ENCODE results near the gene HYLS1.
A peak's percentile ranks its signal among the peaks of the same experiment; 100 is the strongest.

Gene HYLS1

GRCh38 chr11:125932301-125932700 is 44.8 kb downstream of the HYLS1 start:
- no peak for DNase-seq (ENCODE audit: low read depth in 2 of 2)

GRCh38 chr11:125933030-125933813 is 45.8 kb downstream of the HYLS1 start:
- DNase-seq (ENCODE audit: low read depth in 2 of 2): no peak

GRCh38 chr11:125934473-125934872 is 47.0 kb downstream of the HYLS1 start:
- DNase-seq (ENCODE audit: low read depth in 2 of 2): no peak

GRCh38 chr11:125935056-125935455 is 47.6 kb downstream of the HYLS1 start:
- DNase-seq (ENCODE audit: low read depth in 2 of 2): no peak

- DNase-seq (ENCODE audit: low read depth in 2 of 2): no peak
Measured at GRCh38 chr11:125935618-125936199, 48.2 kb downstream of the HYLS1 start.

GRCh38 chr11:125938418-125938817 is 51.0 kb downstream of the HYLS1 start:
- no peak for DNase-seq (ENCODE audit: low read depth in 2 of 2)

GRCh38 chr11:125939081-125939521 is 51.6 kb downstream of the HYLS1 start:
- no peak for DNase-seq (ENCODE audit: low read depth in 2 of 2)

GRCh38 chr11:125940145-125940544 is 52.7 kb downstream of the HYLS1 start:
- DNase-seq (ENCODE audit: low read depth in 2 of 2): no peak

GRCh38 chr11:125941267-125941618 is 53.8 kb downstream of the HYLS1 start:
- DNase-seq (ENCODE audit: low read depth in 2 of 2): no peak

DNA sequence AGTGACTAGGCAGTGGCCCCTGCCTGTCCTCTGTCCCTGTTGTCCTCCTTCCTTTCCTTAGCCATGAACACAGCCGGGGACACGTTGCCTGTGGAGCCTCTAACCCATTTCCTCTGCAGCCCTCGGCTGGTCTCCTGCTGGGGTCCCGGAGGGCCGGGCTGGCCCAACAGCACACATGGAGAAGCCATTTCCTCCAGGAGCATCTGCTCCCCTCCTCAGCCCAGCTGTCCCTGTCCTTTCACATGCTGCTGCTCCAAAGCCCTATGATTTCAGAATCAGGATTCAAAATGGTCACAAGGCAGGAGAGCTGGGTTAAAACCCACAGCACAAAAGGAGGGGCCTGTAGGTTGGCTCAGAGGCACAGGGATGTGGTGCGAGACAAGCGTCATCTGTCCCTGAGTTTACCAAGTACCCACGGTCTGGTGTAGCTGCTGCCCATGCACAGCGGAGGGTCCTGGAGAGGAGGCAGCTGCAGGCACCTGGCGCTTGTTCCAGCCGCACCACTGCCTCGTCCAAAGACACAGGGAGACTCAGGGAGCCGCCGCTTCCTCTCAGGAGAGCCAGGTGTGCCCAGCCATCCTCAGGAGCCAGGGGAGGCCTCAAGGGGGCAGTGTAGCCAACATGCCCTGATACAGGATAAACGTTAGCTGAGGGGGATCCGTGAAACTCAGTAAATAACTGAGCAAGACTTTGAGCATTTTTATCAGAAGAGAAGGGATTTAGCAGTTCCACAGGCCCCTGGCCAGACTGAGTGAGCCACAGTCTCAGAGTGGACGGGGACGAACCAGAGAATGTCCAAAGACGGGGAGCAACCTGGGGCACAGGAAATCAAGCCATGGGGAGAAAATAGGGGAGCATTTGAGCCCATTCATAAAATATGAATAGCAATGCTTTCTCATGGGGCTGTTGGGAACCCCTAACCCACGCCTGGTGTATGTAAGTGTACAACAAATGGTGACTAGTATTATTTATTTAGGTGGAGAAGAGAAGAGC is 54.4 kb downstream of the HYLS1 start:
- peak; percentile 8 to 12 for DNase-seq (ENCODE audit: low read depth in 2 of 2)

DNA sequence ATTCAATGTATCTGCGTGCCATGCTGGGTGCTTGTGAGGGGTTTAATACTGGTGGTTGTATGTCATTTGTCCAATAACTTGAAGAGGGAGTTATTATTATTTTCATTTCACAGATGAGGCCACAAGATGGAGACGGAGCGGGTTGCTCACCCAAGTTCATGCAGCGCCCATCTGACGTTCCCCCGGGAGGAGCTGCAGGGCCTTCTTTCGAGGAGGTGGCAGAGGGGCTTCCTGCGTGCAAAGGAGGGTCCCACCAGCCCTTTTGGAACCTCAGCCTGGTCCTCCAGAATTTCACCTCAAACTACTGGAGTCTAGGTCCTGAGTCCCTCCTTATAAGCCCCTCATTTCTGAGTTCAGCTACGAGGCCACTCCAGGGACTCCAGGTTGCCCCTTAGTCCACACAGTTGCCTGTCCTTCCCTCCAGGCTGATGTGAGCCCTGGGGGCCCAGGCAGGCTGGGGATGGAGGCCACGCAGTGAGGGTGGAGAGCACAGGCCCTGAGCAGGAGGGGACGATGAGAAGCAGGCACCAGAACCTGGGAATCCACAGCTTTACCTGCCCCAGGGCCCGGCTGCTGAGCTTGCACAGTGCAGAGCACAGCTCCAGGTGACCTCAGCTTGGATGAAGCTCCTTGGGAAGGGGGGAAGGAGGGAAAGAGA is 55.4 kb downstream of the HYLS1 start:
- no peak for DNase-seq (ENCODE audit: low read depth in 2 of 2)

DNA sequence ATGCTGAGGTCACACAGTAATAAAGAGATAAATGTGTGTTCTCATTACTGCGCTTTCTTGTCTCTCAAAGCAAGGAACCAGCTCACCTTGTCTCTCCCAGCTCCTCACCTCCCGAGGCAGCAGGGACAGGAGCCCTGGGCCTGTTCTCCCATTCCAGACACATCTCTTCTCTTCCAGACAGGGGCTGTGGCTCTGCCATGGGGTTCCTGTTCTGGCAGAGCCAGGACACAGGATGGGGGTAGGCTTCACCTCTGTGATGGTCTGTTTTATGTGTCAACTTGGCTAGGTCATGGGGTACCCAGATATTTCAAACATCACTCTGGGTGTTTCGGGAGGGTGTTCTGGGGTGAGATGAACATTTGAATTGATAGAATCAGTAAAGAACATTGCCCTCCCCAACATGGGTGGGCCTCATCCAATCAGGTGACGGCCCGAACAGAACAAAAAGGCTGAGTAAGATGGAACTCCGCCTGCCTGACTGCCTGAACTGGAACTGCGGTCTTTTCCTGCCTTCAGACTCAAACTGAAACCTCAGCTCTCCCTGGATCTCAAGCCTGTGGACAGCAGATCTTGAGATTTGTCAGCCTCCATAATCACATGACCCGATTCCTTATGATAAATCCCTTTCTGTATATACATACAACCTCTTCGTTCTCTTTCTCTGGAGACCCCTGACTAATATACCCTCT is 56.3 kb downstream of the HYLS1 start:
- DNase-seq (ENCODE audit: low read depth in 2 of 2): no peak

DNA sequence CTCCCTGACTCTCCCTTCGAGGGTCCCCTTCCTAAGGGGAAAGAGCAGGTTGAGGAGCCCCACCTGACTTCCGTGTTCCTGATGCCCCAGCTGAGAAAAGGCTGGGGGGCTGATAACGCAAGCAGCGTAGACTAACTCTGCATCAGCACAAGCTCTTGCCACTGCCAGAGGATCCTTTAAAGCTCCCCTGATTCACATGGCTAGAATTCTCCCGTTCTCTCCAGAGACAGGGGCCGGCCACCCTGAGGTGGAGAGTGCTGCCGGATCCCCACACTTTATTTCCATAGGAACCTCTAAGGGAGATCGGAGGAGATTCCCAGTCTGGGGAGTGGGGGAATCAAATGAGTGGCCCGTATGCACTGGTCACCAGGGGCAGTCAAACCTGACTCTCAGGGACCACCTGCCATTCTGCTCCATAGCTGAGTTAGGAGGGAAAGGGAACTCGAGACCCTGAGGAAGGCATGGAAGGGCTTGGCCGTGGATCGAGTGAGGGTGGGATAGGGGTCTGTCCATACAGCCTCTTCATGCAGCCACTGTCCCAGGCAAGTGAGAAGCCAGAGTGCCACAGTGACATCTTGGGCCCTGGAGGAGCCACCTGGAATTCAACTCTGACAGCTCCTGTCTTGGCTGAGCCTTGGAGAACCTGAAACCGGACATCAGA is 57.0 kb downstream of the HYLS1 start:
- no peak for DNase-seq (ENCODE audit: low read depth in 2 of 2)

- no peak for DNase-seq (ENCODE audit: low read depth in 2 of 2)
Measured at GRCh38 chr11:125945011-125945796, 57.7 kb downstream of the HYLS1 start.

DNA sequence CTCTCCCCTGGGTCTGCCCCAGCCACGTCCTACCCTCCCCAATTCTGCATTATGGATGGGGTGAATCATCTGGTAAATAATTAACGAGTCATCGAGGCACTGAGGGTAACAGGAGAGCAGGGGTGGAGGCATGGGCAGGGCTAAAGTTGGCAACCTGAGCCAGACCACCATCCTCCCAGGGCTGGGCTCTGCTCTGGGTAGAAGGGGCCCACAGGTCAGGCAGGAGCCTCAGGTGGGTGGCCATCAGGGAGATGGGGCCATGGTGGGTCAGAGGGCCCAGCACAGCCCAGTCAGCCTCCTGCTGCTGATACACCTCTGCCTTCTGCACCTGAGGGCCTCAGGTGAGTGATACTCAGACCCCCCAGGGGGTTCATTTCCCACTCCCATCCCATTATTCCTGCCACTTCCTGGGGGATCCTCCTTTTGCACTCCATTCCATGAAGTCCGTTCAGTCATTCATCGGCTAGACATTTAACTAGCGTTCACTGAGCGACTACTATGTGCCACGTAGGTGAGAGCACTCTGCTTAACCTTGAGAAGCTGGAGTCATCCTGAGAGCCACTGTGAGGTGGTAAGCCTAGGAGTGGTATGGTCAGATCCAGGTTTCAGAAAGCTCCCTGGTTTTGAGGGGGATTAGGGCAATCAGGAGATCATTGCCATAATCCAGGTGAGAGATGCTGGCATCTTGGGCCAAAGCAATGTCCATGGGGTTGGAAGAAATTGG is 58.5 kb downstream of the HYLS1 start, which contains the start of gene VSIG10L2:
TSS of gene VSIG10L2 (plus strand) at position 248 of the 724 bp plus-strand sequence. CDS start at position 260, 12 bp downstream.
- DNase-seq (ENCODE audit: low read depth in 2 of 2): no peak

DNA sequence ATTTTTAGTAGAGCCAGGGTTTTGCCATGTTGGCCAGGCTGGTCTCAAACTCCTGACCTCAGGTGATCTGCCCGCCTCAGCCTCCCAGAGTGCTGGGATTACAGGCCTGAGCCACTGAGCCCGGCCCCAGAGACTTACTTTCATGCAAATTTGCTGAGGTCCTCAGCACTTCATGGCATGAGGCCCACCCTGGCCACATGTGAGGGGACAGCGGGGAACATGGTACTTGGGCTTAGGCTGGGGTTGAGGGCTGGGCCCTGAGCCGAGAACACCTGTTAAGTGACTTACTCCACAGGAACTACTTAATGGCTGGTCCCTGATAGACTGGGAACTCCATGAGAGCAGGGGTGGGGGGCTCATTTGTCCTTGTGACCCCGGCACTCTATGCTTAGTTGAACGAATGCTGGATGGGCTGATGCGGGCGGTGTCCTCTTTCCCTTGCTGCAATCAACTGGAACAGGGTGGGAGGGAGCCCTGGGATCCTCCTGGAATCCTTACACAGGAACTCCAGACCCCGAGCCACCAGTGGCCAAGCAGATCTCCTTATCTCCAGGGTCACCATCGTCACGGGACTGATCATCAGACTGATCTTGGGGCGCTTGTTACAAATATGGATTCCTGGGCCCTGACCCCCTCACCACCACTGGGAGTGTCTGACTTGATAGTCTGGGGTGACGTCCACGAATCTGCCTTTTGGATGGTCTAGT is 59.4 kb downstream of the HYLS1 start:
- no peak for DNase-seq (ENCODE audit: low read depth in 2 of 2)

- no peak for DNase-seq (ENCODE audit: low read depth in 2 of 2)
Measured at GRCh38 chr11:125947419-125948277, 60.2 kb downstream of the HYLS1 start.
